HepG2 (cell line): ENCODE measurements around the gene PTF1A. TPM values are rescaled to one million over a fixed set of nuclear protein-coding genes. Genes with fewer than 3 reads are reported as not detected.
A peak's percentile ranks its signal among the peaks of the same experiment; 100 is the strongest.

Experiments used
- BHLHE40 ChIP-seq: IDR thresholded peaks from 2 replicates; pipeline ENCODE4 v1.6.1; 2011; ENCODE audit warnings: low read length, improper control_type of control experiment
- CC2D1A ChIP-seq: sonication (generic); formaldehyde crosslinking; IDR thresholded peaks from 2 replicates; pipeline ENCODE4 v1.8.1; 2023; ENCODE audit warnings: mild to moderate bottlenecking, missing genetic modification reagents
- CREM ChIP-seq, 2 experiments: sonication (generic) in 1 of 2; formaldehyde crosslinking in 1 of 2; IDR thresholded peaks; 2 replicates each; pipeline versions ENCODE4 v1.4.0 to v1.6.1; 2016 to 2020; ENCODE audit warnings: antibody characterized with exemption in 1 of 2, mild to moderate bottlenecking in 1 of 2, missing genetic modification reagents in 1 of 2
- HDAC6 ChIP-seq: fragments of 200-600 bp; sonication (generic); IDR thresholded peaks from 2 replicates; pipeline ENCODE4 v1.7.0; 2017; ENCODE audit warnings: mild to moderate bottlenecking, antibody characterized with exemption, low read length, low read depth
- HMG20B ChIP-seq: conservative IDR thresholded peaks from 2 replicates; pipeline ENCODE4 v1.6.1; 2016; ENCODE audit warnings: missing genetic modification reagents, missing compliant biosample characterization
- IKZF4 ChIP-seq: sonication (generic); formaldehyde crosslinking; IDR thresholded peaks from 2 replicates; pipeline ENCODE4 v1.5.1; 2020; ENCODE audit warnings: borderline replicate concordance, mild to moderate bottlenecking, low read depth, missing genetic modification reagents; ENCODE audit errors: not compliant biosample characterization
- MTF1 ChIP-seq: sonication (generic); formaldehyde crosslinking; IDR thresholded peaks from 2 replicates; pipeline ENCODE4 v1.5.0; 2020; ENCODE audit warnings: missing genetic modification reagents
- SAP130 ChIP-seq: IDR thresholded peaks from 2 replicates; pipeline ENCODE4 v1.6.1; 2016; ENCODE audit warnings: low read depth
- SRSF1 ChIP-seq: fragments of 200-400 bp; formaldehyde crosslinking; optimal IDR thresholded peaks from 2 replicates; pipeline ENCODE3; 2017; ENCODE audit warnings: mild to moderate bottlenecking, low read depth, low read length, moderate library complexity
- ZBTB7B ChIP-seq: sonication (generic); formaldehyde crosslinking; IDR thresholded peaks from 2 replicates; pipeline ENCODE4 v1.4.0; 2020; ENCODE audit warnings: missing genetic modification reagents
- ZFP1 ChIP-seq: IDR thresholded peaks from 2 replicates; pipeline ENCODE4 v1.6.1; 2016
- ZNF30 ChIP-seq: sonication (generic); formaldehyde crosslinking; IDR thresholded peaks from 2 replicates; pipeline ENCODE4 v1.5.0; 2020; ENCODE audit warnings: mild to moderate bottlenecking, missing genetic modification reagents
- ZNF431 ChIP-seq: sonication (generic); formaldehyde crosslinking; IDR thresholded peaks from 2 replicates; pipeline ENCODE4 v1.9.0; 2022; ENCODE audit warnings: missing genetic modification reagents, low read depth, mild to moderate bottlenecking, borderline replicate concordance
- ZNF589 ChIP-seq: sonication (generic); formaldehyde crosslinking; conservative IDR thresholded peaks from 2 replicates; pipeline ENCODE4 v1.8.0; 2022; ENCODE audit warnings: mild to moderate bottlenecking, moderate library complexity, missing genetic modification reagents
- ZNF713 ChIP-seq: sonication (generic); formaldehyde crosslinking; IDR thresholded peaks from 2 replicates; pipeline ENCODE4 v1.4.0; 2020; ENCODE audit warnings: mild to moderate bottlenecking, missing genetic modification reagents
- ZNF772 ChIP-seq: sonication (generic); formaldehyde crosslinking; IDR thresholded peaks from 2 replicates; pipeline ENCODE4 v1.5.0; 2020; ENCODE audit warnings: mild to moderate bottlenecking, missing genetic modification reagents
- ZNF788 ChIP-seq: sonication (generic); formaldehyde crosslinking; IDR thresholded peaks from 2 replicates; pipeline ENCODE4 v1.5.0; 2020; ENCODE audit warnings: mild to moderate bottlenecking, missing genetic modification reagents, borderline replicate concordance
- ZNF790 ChIP-seq: sonication (generic); formaldehyde crosslinking; IDR thresholded peaks from 2 replicates; pipeline ENCODE4 v1.8.0; 2022; ENCODE audit warnings: missing genetic modification reagents, mild to moderate bottlenecking, borderline replicate concordance
- ZNF850 ChIP-seq: sonication (generic); formaldehyde crosslinking; conservative IDR thresholded peaks from 2 replicates; pipeline ENCODE4 v1.9.0; 2021; ENCODE audit warnings: mild to moderate bottlenecking, missing genetic modification reagents
- ZNF883 ChIP-seq: sonication (generic); formaldehyde crosslinking; IDR thresholded peaks from 2 replicates; pipeline ENCODE4 v1.5.1; 2020; ENCODE audit warnings: mild to moderate bottlenecking, missing genetic modification reagents; ENCODE audit errors: not compliant biosample characterization
- polyA plus RNA-seq, 8 experiments: library from polyadenylated mRNA; depleted of rRNA in 3 of 8; stranded (reverse) in 7 of 8; unstranded in 1 of 8; fragments of >200 nt; fragmentation: Illumina TruSeq in 4 of 8; extraction: Trizol in 4 of 8; gene quantifications; 2 replicates each; pipeline versions ENCODE4 v1.2.1 to v1.2.3, GENCODE V29; 2011 to 2016; ENCODE audit warnings: low read depth in 4 of 8, missing spikeins in 1 of 8, mixed read lengths in 1 of 8; ENCODE audit not compliant: insufficient read depth in 1 of 8
- total RNA-seq, 5 experiments: library from RNA; depleted of rRNA; stranded (reverse); fragments of >200 nt; fragmentation: Illumina TruSeq; extraction: Trizol; gene quantifications; 2 replicates each; pipeline ENCODE4 v1.2.3, GENCODE V29; 2016; ENCODE audit warnings: low read depth in 1 of 5
- TF ChIP-seq, protein P1 (sequence below): sonication (generic); formaldehyde crosslinking; IDR thresholded peaks from 2 replicates; pipeline ENCODE4 v1.4.0; 2020; ENCODE audit warnings: mild to moderate bottlenecking, missing genetic modification reagents
- TF ChIP-seq, protein P2 (sequence below): sonication (generic); formaldehyde crosslinking; IDR thresholded peaks from 2 replicates; pipeline ENCODE4 v1.5.0; 2020; ENCODE audit warnings: missing genetic modification reagents, mild to moderate bottlenecking, borderline replicate concordance
- TF ChIP-seq, protein P3 (sequence below): sonication (generic); formaldehyde crosslinking; IDR thresholded peaks from 2 replicates; pipeline ENCODE4 v1.5.0; 2020; ENCODE audit warnings: missing genetic modification reagents, mild to moderate bottlenecking, borderline replicate concordance
- TF ChIP-seq, protein P4 (sequence below): IDR thresholded peaks from 2 replicates; pipeline ENCODE4 v1.6.1; 2018; ENCODE audit warnings: missing genetic modification reagents, mild to moderate bottlenecking, missing compliant biosample characterization
- TF ChIP-seq, protein P5 (sequence below): sonication (generic); formaldehyde crosslinking; IDR thresholded peaks from 2 replicates; pipeline ENCODE4 v1.5.1; 2020; ENCODE audit warnings: missing genetic modification reagents, mild to moderate bottlenecking, borderline replicate concordance

Gene PTF1A
- total and polyA plus RNA-seq, 2 of the 13 experiments (the other 11 are each of a cell fraction or from before 2014, with no cell fraction given) = not detected

DNA sequence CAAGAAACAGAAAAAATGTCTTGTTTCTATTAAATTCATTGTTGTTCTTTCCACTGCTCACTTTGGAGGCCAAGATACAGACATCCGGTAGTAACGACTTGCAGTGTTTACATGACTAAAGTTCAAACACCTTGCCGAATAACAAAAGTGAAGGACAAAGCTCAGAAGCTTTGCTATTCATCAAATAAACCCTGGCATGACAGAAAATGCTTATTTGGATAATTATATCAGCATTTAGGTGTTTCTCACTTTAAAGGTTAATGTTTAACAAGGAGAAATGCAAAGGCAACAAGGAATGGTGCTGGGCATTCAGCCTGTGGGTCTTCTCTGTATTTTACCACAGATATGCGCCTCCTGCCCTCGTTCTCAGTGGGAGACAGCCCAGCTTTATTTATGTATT is 5.4 kb upstream of the PTF1A start (continued):
- TF ChIP-seq SRSF1 = no peak
- TF ChIP-seq ZFP1 (CRISPR knock-in tag) = peak; percentile 56; the same call in 1 of the 2 replicates
- TF ChIP-seq, protein P1, sequence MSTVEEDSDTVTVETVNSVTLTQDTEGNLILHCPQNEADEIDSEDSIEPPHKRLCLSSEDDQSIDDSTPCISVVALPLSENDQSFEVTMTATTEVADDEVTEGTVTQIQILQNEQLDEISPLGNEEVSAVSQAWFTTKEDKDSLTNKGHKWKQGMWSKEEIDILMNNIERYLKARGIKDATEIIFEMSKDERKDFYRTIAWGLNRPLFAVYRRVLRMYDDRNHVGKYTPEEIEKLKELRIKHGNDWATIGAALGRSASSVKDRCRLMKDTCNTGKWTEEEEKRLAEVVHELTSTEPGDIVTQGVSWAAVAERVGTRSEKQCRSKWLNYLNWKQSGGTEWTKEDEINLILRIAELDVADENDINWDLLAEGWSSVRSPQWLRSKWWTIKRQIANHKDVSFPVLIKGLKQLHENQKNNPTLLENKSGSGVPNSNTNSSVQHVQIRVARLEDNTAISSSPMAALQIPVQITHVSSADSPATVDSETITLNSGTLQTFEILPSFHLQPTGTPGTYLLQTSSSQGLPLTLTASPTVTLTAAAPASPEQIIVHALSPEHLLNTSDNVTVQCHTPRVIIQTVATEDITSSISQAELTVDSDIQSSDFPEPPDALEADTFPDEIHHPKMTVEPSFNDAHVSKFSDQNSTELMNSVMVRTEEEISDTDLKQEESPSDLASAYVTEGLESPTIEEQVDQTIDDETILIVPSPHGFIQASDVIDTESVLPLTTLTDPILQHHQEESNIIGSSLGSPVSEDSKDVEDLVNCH (CRISPR knock-in tag) = no peak
- TF ChIP-seq HMG20B (CRISPR knock-in tag) = no peak
- TF ChIP-seq ZNF883 (CRISPR knock-in tag) = no peak
- no peak for TF ChIP-seq CC2D1A (CRISPR knock-in tag)
- no peak for TF ChIP-seq MTF1 (CRISPR knock-in tag)
- no peak for TF ChIP-seq ZBTB7B (CRISPR knock-in tag)
- TF ChIP-seq, protein P2, sequence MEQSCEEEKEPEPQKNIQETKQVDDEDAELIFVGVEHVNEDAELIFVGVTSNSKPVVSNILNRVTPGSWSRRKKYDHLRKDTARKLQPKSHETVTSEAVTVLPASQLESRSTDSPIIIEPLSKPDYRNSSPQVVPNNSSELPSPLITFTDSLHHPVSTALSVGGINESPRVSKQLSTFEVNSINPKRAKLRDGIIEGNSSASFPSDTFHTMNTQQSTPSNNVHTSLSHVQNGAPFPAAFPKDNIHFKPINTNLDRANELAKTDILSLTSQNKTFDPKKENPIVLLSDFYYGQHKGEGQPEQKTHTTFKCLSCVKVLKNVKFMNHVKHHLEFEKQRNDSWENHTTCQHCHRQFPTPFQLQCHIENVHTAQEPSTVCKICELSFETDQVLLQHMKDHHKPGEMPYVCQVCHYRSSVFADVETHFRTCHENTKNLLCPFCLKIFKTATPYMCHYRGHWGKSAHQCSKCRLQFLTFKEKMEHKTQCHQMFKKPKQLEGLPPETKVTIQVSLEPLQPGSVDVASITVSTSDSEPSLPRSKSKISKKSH (CRISPR knock-in tag) = no peak
- TF ChIP-seq ZNF713 = no peak
- TF ChIP-seq, protein P3, sequence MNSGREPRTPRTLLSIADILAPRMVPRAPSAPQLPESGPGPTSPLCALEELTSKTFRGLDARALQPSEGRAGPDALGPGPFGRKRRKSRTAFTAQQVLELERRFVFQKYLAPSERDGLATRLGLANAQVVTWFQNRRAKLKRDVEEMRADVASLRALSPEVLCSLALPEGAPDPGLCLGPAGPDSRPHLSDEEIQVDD (CRISPR knock-in tag) = no peak
- no peak for TF ChIP-seq HDAC6
- TF ChIP-seq ZNF772 (CRISPR knock-in tag) = no peak
- TF ChIP-seq ZNF30 (CRISPR knock-in tag) = no peak
- TF ChIP-seq IKZF4 (CRISPR knock-in tag) = no peak
- TF ChIP-seq, protein P4, sequence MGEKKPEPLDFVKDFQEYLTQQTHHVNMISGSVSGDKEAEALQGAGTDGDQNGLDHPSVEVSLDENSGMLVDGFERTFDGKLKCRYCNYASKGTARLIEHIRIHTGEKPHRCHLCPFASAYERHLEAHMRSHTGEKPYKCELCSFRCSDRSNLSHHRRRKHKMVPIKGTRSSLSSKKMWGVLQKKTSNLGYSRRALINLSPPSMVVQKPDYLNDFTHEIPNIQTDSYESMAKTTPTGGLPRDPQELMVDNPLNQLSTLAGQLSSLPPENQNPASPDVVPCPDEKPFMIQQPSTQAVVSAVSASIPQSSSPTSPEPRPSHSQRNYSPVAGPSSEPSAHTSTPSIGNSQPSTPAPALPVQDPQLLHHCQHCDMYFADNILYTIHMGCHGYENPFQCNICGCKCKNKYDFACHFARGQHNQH = no peak
- no peak for TF ChIP-seq ZNF850 (CRISPR knock-in tag)
- peak; percentile 65 for TF ChIP-seq SAP130
- TF ChIP-seq BHLHE40 = no peak
- no peak for TF ChIP-seq ZNF431
- TF ChIP-seq ZNF790 (CRISPR knock-in tag) = no peak
- no peak for TF ChIP-seq ZNF589
- TF ChIP-seq, protein P5, sequence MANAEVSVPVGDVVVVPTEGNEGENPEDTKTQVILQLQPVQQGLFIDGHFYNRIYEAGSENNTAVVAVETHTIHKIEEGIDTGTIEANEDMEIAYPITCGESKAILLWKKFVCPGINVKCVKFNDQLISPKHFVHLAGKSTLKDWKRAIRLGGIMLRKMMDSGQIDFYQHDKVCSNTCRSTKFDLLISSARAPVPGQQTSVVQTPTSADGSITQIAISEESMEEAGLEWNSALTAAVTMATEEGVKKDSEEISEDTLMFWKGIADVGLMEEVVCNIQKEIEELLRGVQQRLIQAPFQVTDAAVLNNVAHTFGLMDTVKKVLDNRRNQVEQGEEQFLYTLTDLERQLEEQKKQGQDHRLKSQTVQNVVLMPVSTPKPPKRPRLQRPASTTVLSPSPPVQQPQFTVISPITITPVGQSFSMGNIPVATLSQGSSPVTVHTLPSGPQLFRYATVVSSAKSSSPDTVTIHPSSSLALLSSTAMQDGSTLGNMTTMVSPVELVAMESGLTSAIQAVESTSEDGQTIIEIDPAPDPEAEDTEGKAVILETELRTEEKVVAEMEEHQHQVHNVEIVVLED (CRISPR knock-in tag) = no peak
- TF ChIP-seq CREM (IDR thresholded peaks at IDR 0.05) = peak; percentile 80
- no peak for TF ChIP-seq CREM (CRISPR knock-in tag; IDR thresholded peaks at IDR 0.05)
- no peak for TF ChIP-seq ZNF788 (CRISPR knock-in tag)
